Measurements from ENCODE around the gene RAPGEF4.

- no peak for TF ChIP-seq EZH2phosphoT487 (IDR thresholded peaks at IDR 0.05; ENCODE audit: borderline replicate concordance)
- TF ChIP-seq, protein P1, sequence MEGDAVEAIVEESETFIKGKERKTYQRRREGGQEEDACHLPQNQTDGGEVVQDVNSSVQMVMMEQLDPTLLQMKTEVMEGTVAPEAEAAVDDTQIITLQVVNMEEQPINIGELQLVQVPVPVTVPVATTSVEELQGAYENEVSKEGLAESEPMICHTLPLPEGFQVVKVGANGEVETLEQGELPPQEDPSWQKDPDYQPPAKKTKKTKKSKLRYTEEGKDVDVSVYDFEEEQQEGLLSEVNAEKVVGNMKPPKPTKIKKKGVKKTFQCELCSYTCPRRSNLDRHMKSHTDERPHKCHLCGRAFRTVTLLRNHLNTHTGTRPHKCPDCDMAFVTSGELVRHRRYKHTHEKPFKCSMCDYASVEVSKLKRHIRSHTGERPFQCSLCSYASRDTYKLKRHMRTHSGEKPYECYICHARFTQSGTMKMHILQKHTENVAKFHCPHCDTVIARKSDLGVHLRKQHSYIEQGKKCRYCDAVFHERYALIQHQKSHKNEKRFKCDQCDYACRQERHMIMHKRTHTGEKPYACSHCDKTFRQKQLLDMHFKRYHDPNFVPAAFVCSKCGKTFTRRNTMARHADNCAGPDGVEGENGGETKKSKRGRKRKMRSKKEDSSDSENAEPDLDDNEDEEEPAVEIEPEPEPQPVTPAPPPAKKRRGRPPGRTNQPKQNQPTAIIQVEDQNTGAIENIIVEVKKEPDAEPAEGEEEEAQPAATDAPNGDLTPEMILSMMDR (conservative IDR thresholded peaks at IDR 0.05; ENCODE audit: low read length) = no peak
Observed at GRCh38 chr2:172969166-172969565, 233.5 kb downstream of the RAPGEF4 start.
